ENCODE data around the gene TSHZ2.
A peak's percentile ranks its signal among the peaks of the same experiment; 100 is the strongest.

The TSHZ2 gene

GRCh38 chr20:53214392-53214791 is 242.2 kb downstream of the TSHZ2 start:
- no peak for DNase-seq

GRCh38 chr20:53215166-53215565 is 243.0 kb downstream of the TSHZ2 start:
- DNase-seq = peak; percentile 32

- no peak for DNase-seq
Observed at GRCh38 chr20:53216478-53216855, 244.3 kb downstream of the TSHZ2 start.

DNA sequence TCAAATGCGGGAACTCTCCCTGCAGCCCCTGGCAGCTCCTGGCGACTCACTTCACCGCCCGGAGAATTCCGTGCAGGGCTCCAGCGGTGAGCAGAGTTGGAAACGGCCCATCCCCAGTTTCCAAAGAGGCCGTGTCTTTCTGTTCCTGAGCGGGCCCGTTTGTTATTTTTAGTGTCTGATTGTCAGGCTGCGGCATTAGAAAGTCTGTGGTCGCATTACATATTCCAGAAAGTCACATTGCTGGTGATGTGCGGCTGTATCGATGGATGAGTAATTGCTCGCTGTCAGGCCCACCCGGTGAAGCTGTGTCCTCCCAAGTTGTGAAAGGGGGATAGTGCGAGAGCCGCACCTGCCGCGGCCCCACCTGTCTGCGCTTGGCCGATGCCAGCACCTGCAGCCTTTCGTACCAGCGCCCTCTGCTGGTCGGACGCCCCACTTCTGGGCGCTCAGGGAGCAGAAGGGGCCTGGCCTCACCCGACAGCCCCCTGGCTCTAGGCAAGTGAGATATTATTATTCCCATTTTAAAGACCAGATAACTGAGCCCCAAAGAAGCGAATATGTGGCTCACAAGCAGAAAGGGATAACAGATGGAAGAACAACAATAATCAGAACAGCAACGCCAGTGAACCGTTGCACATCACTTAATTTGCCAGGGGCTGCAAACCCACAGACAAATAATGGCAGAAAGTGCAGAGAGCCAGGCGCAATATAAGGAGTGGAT is 244.9 kb downstream of the TSHZ2 start:
- DNase-seq = peak; percentile 75

DNA sequence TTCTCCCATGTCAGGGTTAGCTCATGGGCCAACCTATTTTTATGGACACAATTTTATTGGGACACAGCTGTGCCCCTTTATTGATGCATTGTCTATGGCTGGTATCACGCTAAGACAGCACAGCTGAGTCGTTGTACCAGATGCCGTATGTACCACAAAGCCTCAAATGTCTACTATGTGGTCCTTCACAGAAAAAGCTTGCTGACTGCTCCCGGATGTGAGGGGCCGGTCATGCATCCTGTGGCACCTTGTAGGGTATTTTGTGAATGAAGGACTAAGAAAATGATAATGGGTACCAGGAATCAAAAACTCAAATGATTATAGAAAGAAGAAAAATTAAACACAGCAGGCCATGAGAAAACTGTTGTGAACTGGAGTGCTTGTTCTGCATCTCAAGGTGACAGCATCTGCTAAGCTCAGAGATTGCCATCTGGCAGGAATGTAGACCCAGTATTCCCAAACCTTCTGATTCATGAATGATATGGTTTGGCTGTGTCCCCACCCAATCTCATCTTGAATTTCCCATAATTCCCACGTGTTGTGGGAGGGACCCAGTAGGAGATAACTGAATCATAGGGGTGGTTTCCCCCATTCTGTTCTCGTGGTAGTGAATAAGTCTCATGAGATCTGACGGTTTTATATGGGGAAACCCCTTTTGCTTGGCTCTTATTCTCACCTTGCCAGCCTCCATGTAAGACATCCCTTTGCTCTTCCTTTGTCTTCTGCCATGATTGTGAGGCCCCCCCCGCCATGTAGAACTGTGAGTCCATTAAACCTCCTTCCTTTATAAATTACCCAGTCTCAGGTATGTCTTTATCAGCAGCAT is 248.5 kb downstream of the TSHZ2 start:
- DNase-seq = no peak

- DNase-seq = no peak
Observed at GRCh38 chr20:53221731-53222130, 249.6 kb downstream of the TSHZ2 start.

DNA sequence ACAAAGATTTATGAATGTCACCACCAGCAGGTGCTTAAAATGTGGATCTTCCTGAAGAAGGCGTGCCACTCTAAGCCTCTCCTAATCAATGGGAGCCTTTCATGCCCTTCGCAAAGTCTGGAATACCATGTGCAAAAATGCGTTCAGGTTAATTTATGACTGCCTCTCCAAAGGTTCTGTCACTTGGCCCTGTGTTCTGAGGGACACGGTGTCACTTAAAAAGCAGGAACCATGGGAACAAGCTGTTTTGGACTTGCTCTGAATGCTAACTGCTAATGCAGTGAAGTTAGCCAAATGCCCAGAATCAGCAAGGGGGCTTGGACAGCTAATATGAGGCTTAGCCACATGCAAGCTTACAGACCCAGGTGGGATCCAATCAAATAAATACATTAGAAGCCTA is 250.3 kb downstream of the TSHZ2 start:
- no peak for DNase-seq

GRCh38 chr20:53222932-53223331 is 250.8 kb downstream of the TSHZ2 start:
- no peak for DNase-seq

GRCh38 chr20:53223626-53224172 is 251.5 kb downstream of the TSHZ2 start:
- no peak for DNase-seq

- DNase-seq = no peak
Observed at GRCh38 chr20:53224851-53225250, 252.7 kb downstream of the TSHZ2 start.

DNA sequence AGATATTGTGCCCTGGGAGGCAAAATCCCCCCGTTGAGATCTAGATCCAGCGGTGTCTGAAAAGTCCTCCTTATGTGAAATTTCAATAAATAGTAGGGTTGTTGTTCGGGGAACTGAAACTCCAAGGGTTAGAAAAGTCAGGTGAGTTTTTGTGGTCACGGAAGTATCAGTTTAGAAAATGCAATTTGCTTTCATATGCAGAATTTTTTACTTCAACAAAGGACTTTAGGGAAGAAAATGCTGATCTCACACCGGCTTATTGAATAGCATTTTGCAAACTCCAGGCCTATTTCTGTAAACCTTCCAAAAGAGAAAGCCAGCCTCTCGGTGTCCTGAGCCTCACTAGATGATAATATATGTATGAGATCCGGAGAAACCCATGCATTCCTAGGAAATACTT is 254.7 kb downstream of the TSHZ2 start:
- no peak for DNase-seq

DNA sequence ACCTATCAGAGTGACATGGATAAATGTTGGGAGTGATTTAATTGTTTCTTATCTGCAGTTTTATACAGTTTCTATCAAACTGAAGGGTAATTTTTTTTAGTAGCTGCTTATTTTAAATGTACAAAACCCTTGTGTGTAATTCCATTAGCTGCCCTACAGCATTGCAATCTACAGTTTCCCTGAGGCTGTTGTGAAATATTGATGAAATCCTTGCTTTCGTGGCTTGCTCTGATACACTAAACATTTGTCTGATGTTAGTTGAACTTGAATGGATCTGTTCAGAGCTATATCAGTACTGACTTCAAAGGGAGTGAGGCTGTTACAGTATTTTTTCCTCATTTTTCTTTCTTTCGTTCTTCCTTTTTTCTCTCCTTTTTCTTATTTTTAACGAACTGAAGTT is 255.4 kb downstream of the TSHZ2 start:
- no peak for DNase-seq

GRCh38 chr20:53231061-53231460 is 258.9 kb downstream of the TSHZ2 start:
- DNase-seq = no peak

DNA sequence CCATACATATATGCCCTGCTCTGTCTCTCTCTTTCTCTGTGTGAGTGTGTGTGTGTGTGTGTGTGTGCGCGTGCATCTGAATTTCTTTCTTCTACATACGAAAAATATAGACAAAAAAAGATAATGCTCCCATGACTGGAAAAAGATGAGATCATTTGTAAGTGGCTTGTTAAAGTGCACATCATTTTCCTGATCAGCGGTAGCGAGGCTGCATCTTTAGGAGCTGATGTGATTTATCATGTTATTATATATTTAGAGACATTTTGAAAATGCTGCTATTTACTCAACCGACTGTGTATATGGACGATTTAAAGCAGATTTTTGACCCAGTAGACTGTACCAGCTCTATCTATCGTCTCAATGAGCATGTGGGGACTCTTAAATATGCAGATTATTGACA is 265.3 kb downstream of the TSHZ2 start:
- DNase-seq = no peak

GRCh38 chr20:53238121-53238660 is 266.0 kb downstream of the TSHZ2 start:
- DNase-seq = no peak

DNA sequence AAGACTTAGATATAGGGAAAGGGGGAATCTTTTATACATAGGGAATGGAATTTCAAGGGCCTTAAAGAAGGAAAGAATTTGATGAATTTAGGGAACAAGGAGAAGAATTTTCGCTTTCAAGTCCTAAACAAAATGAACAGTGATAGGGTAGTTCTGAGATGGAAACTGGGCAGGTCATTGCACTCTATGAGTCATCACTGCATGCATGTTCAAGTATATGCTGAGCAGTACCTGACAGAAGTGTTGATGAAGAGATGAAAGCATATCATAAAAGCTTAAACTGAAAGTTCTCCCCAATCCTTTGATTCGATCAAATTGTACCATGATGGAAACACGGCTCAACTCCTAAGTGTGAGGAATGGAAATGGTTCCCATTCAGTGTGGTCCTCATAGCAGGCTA is 271.0 kb downstream of the TSHZ2 start:
- no peak for DNase-seq

DNA sequence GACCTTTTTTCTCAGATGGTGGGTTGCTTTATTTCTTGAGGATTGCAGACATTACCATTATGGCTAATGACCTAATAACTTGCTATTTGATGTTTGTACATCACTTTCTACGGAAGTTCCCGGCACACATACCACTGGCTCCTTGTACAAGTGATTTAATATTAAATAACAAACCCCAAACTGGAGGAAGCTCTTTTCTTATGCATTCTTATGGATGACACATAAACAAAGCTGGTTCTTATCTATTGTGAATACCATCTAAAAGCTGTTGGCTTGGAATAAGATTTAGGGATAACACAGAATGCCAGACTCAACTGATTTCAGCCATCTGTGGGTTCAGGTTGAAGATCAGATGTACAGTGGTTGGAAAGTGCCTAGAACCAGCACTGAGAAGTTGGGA is 272.6 kb downstream of the TSHZ2 start:
- DNase-seq = no peak

DNA sequence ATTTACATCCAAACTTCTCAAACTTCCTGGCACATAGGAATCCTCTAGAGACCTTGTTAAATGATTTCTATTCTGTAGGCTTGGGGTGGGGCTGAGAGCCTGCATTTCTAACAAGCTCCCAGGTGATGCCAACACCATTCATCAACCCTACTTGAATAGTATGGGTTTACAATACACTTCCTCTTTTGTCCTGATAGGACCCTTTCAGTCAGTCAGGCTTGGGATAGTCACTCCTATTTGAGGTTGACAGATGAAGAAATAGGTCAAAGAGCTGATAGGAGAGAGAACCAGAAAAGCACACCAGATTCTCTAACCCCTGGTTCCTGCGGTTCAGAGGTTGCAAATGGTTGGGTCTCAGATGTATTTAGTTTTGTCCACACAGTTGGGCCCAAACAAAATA is 273.4 kb downstream of the TSHZ2 start:
- DNase-seq = no peak

DNA sequence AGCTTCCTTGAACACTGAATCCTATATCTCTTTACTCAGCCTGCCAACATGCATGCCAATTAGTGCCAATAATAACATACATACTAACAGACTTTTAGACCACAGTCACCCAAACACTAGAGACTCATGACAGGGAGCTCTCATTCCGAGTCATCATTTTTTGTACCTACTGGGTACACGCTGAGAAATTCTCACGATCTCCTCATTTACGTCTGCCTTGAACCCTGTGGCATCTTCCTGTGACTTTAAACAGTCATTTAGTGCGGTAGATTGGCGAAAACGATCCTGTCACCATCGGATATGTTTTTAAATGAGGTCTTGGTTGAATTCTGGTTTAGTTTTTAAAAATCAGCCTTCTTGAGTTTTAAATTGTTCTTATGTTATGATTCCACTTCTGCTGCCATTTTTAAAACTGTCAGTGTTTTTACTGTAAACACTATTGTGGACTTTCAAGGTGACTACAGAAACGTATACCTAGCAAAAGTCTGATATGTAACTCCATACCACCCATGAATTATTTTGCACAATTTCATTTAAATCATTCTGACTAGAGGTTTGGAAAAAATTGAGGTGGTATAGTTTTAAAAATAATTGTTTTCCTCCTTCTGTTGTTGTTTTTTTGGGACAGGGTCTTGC is 275.4 kb downstream of the TSHZ2 start:
- no peak for DNase-seq

DNA sequence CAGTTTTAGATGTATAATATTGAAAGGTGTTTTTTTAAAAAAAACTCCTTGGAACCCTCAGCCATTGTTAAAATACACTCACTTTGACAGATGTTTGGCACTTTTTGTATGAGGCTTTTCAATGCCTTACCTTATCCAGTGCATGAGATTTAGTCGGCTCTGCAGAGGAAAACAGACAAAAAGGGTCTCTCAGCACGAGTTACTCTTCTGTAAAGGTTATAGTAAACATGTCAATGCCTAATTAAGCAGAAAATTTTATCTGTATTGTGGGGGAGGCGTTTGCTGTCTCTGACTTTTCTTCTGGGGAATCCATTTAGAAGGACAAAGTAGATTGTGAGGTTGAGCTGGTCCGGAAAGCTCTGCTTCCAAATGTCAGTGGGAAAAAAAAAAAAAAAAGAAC is 278.3 kb downstream of the TSHZ2 start:
- DNase-seq = no peak

GRCh38 chr20:53252002-53252401 is 279.8 kb downstream of the TSHZ2 start:
- DNase-seq = no peak

DNA sequence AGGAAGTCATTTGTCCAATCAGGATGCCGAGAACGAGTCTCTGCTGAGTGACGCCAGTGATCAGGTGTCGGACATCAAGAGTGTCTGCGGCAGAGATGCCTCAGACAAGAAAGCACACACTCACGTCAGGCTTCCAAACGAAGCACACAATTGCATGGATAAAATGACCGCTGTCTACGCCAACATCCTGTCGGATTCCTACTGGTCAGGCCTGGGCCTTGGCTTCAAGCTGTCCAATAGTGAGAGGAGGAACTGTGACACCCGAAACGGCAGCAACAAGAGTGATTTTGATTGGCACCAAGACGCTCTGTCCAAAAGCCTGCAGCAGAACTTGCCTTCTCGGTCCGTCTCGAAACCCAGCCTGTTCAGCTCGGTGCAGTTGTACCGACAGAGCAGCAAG is 281.5 kb downstream of the TSHZ2 start:
- DNase-seq = no peak

- no peak for DNase-seq
Observed at GRCh38 chr20:53255102-53255710, 283.0 kb downstream of the TSHZ2 start.

Measured in CD4-positive, alpha-beta T cell treated with Interleukin-21 for 1 hour (primary cell).